Measurements from ENCODE around the gene ATAD2B. TPM values are rescaled to one million over a fixed set of nuclear protein-coding genes. Genes with fewer than 3 reads are reported as not detected.
"Not testable (repeated sequence)": the region's sequence is repeated elsewhere in the genome, so short reads cannot be mapped to it uniquely, and the experiment has no call there.

The ATAD2B gene
- total RNA-seq, 1 donor from 2014 or later, result 11.4 TPM

GRCh38 chr2:23746141-23746863, 180.6 kb downstream of the ATAD2B start:
- DNase-seq (ENCODE audit: low read depth, low spot score), result no peak

- no peak for DNase-seq (ENCODE audit: low read depth, low spot score)
Observed at GRCh38 chr2:23745726-23746105, 181.2 kb downstream of the ATAD2B start.

- no peak for DNase-seq (ENCODE audit: low read depth, low spot score)
Observed at GRCh38 chr2:23745068-23745725, 181.7 kb downstream of the ATAD2B start.

GRCh38 chr2:23736783-23737182, 190.1 kb downstream of the ATAD2B start:
- DNase-seq (ENCODE audit: low read depth, low spot score), result not testable (repeated sequence)

- no peak for DNase-seq (ENCODE audit: low read depth, low spot score)
Observed at GRCh38 chr2:23734416-23734815, 192.5 kb downstream of the ATAD2B start.

- DNase-seq (ENCODE audit: low read depth, low spot score), result not testable (repeated sequence)
Observed at GRCh38 chr2:23723029-23723428, 203.9 kb downstream of the ATAD2B start.

- no peak for DNase-seq (ENCODE audit: low read depth, low spot score)
Observed at GRCh38 chr2:23722255-23722654, 204.7 kb downstream of the ATAD2B start.

- no peak for DNase-seq (ENCODE audit: low read depth, low spot score)
Observed at GRCh38 chr2:23721454-23721826, 205.5 kb downstream of the ATAD2B start.

GRCh38 chr2:23720705-23721453, 206.0 kb downstream of the ATAD2B start:
- DNase-seq (ENCODE audit: low read depth, low spot score), result no peak

- no peak for DNase-seq (ENCODE audit: low read depth, low spot score)
Observed at GRCh38 chr2:23719716-23720115, 207.2 kb downstream of the ATAD2B start.

GRCh38 chr2:23718931-23719700, 207.8 kb downstream of the ATAD2B start:
- no peak for DNase-seq (ENCODE audit: low read depth, low spot score)

GRCh38 chr2:23713351-23713750, 213.6 kb downstream of the ATAD2B start:
- no peak for DNase-seq (ENCODE audit: low read depth, low spot score)

- DNase-seq (ENCODE audit: low read depth, low spot score), result no peak
Observed at GRCh38 chr2:23712756-23713151, 214.2 kb downstream of the ATAD2B start.

- no peak for DNase-seq (ENCODE audit: low read depth, low spot score)
Observed at GRCh38 chr2:23711979-23712755, 214.8 kb downstream of the ATAD2B start.

- DNase-seq (ENCODE audit: low read depth, low spot score), result no peak
Observed at GRCh38 chr2:23709311-23709710, 217.6 kb downstream of the ATAD2B start.

- no peak for DNase-seq (ENCODE audit: low read depth, low spot score)
Observed at GRCh38 chr2:23708771-23709170, 218.2 kb downstream of the ATAD2B start.

- no peak for DNase-seq (ENCODE audit: low read depth, low spot score)
Observed at GRCh38 chr2:23707096-23707495, 219.8 kb downstream of the ATAD2B start.

GRCh38 chr2:23706613-23707078, 220.3 kb downstream of the ATAD2B start:
- no peak for DNase-seq (ENCODE audit: low read depth, low spot score)

- no peak for DNase-seq (ENCODE audit: low read depth, low spot score)
Observed at GRCh38 chr2:23705771-23706612, 220.9 kb downstream of the ATAD2B start.

All from pulmonary artery endothelial cell (primary cell).